ENCODE results near the gene CDH26.

- TF ChIP-seq CTCF (IDR thresholded peaks at IDR 0.05) (no peak), POLR2A (IDR thresholded peaks at IDR 0.05) (no peak)
Measured at GRCh38 chr20:59939879-59940128, 18.4 kb upstream of the CDH26 start.
